Caki2 (cell line): ENCODE data around the gene OR2T6. TPM values are rescaled to one million over a fixed set of nuclear protein-coding genes. Genes with fewer than 3 reads are reported as not detected.

Experiments used
- DNase-seq: peaks from one replicate; pipeline ENCODE4 v3.0.0-alpha.2; 2015; ENCODE audit warnings: low read depth
- in situ Hi-C: cut with HindIII; loops from 2 replicates; pipeline ENCODE4 v1.10.0; 2016; ENCODE audit warnings: low sequenced_read_pairs, low pct_unique_long_range_greater_than_20kb, mixed read lengths
- total RNA-seq: library from RNA; depleted of rRNA; stranded (reverse); fragments of >200 nt; shearing (Covaris generic); gene quantifications from 2 replicates; pipeline ENCODE4 v1.2.3, GENCODE V29; 2014; ENCODE audit warnings: low replicate concordance; rRNA removed

The OR2T6 gene, protein sequence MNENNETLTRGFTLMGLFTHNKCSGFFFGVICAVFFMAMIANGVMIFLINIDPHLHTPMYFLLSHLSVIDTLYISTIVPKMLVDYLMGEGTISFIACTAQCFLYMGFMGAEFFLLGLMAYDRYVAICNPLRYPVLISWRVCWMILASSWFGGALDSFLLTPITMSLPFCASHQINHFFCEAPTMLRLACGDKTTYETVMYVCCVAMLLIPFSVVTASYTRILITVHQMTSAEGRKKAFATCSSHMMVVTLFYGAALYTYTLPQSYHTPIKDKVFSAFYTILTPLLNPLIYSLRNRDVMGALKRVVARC
- total RNA-seq = not detected in 2 replicates

DNA sequence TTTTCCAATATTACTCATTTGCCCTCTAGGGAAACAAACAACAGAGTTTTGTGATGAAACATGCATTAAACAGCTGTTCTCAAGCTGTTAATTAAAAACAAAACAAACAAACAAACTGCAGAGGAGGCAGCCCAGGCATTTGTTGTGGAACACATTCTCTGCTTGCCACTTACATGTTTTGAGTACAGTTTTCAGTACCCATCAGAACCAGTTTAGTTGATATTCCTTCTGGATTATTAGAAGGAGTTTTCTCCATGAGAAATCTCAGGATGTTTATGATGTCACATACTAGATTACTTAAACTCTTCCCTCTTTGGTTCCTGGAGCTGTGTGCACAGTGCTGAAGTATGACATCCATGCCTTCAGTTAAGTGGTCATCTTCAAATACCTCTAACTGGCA, at the start of gene OR2T6:
OR2T6 (plus strand) TSS at position 301 of the 400 bp plus-strand sequence. CDS start 11,863 bp downstream, outside the sequence.
- in situ Hi-C loops = no loop called here
- no peak for DNase-seq

DNA sequence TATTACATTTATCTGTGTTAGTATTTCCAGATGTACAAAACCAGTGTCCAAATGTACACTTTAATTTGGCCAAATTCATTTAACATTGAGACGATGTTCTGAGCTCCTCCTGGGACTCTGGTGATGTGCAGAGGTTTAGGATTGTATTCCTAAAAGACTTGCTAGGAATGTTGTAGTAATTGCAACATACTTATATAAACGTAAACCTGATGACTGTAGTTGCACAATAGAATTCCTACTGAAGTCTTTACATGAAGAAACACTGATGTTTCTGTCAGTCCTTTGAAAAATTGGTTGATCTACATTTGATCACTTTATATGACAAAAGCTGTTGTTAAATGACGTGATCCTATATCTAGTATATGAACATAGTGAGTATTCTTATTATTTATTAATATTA, 32.1 kb upstream of the OR2T6 start:
- in situ Hi-C loops = no loop called here
- no peak for DNase-seq

DNA sequence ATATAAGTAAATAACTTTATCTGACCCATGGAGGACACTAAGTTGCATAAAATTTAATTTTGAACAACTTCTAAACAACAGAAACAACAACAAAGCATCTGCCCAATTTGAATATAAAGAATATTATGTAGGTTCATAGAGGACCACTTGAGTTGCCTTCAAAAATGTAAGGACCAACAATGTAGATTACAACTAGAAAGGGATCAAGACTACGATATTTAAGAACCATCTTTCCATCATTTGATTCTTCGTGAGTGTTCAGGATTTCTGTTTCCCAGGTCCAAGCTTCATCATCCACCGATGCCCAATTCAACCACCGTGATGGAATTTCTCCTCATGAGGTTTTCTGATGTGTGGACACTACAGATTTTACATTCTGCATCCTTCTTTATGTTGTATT, 27.1 kb upstream of the OR2T6 start, which contains the start of gene OR14C36:
OR14C36 (plus strand) TSS at position 301 of the 400 bp plus-strand sequence; CDS start at position 301, 0 bp downstream.
- no peak for DNase-seq
- in situ Hi-C loops = no loop called here

DNA sequence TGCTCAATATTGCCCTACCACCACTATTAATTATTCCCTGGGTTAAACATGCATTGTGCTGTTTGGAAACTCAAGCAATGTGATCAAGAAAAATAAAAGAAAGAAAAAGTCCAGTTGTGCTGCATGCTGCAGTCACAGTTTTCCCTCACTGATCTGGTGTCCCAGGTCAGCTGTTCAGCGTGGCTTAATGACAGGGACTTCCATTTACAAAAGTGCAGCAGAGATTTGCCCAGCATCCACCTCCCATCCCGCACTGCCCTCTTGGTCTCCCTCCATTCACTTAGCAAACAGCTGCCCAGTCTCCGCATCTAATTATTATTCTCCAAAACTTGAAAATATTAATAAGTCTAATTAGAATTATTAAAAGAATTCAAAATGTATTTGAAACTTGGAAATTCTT, 16.1 kb upstream of the OR2T6 start:
- no peak for DNase-seq
- in situ Hi-C loops = no loop called here

DNA sequence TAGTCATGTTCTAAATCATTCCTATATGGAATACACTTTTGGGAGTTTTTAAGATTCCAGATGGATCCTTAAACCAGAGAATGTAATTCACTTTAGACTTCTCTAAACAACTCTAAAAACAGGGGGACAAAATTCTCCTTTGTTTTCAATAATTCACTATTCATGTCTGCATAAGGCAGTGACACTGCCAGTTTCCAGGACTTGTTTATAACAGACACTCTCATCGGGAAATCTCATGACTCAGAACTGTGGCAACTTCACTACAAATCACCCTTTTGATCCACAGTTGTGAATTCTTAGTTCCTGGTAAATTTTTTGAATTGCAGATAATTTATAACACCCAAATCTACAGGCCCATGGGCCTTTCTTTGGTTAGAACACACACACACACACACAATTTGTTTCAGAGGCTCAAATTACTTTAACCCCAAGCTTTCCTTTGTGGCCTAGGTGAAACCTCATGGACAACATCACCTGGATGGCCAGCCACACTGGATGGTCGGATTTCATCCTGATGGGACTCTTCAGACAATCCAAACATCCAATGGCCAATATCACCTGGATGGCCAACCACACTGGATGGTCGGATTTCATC, 14.3 kb upstream of the OR2T6 start, which contains the start of gene OR2T4:
OR2T4 (plus strand) TSS at position 545 of the 595 bp plus-strand sequence; CDS start at position 545, 0 bp downstream.
- in situ Hi-C loops = no loop called here
- no peak for DNase-seq

DNA sequence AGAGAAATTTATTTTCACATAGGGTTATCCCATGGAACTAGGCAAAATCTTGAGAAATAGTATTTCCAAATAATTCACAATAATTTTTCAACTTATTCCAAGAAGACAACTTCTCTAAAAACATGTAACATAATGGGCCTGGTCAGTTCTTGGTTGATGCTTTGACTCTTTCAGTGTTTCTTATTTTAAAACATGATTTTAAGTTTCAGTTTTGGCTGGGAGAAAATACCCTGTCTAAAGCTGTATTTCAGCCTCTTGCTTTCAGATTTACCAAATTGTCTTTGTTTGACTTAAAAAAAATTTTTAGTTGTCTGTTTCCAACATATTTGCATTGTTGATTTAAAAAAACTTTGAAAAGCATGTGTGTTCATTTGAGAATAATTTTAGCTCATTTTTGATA, 8.9 kb upstream of the OR2T6 start:
- in situ Hi-C loops = no loop called here
- no peak for DNase-seq

DNA sequence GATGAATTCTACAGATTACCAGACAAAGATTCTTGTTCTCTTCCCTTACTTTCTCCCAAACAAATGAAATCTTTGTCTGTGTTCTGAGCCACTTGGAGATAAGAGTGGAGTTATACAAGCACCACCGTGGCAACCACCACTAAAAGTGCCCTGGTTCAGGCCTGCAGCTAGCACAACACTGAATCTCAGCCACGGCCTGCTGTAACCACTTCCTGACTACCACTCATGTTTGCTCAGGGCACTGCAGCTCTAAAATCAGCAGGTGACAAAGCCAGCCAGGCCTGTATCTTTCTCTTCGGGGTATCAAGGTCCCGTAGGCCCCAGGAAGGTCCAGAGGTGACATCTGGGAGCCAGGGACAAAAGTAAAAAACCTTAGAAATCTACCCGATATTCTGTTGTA, 3.2 kb upstream of the OR2T6 start:
- in situ Hi-C loops = no loop called here
- no peak for DNase-seq

DNA sequence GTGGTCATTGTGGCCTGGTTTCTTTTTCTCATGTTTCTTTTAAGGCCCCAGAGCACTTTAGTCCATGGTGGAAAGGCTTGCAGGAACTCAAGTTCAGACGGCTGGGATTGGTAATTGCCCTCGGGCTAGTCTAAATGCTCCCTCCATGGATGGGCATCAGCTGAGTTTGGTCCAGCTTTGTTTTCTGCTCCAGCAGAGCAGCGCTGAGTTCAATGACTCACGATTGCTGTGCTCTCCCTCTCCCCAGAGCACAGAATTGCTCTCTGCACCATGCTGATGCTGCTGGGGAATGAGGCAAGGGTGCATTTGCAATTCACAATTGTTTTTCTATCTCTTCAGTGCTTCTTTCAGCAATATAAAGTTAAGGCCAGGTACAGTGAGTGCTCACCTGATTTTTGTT, 1.8 kb upstream of the OR2T6 start:
- DNase-seq = peak; percentile 1
- in situ Hi-C loops = no loop called here

DNA sequence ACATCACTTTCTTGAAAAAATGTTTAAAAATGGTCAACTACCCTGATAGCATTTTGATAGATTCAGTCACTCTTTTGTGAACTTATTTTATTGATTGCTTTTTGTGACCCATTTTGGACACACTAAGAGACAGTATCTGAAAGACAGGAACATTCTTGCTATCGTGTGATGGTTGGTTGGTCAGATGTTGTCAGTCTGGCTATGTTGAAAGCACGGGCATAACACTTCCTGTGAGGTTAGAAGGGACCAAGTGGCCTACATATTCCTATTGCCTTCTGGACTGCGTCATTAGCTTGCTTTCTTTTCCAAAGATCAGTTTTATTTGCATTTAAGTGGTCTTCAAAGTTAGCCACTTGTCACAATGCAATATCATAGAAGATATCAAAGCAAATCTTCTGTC, 1.4 kb downstream of the OR2T6 start:
- DNase-seq = no peak

DNA sequence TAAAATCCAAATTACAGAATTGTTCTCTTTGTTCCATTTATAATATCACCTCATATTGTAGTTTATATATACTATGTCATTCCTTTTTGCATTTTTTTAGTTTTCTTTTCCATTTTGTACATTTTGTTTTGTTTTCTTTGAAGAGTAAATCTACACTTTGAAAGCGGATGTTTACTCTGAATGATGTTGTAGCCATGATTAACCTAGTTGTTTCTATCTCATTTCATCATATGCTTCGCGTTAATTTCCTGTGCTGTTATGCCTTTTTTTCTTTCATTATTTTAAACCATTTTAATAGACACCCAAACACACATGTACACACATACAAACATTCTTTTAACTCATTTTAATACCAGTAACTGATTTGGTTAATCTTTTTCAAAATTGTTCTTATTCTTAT, 5.3 kb downstream of the OR2T6 start:
- DNase-seq = no peak
- in situ Hi-C loops = no loop called here

More for the DNA sequence above, 1.4 kb downstream of the OR2T6 start:
- in situ Hi-C loops = no loop called here

DNA sequence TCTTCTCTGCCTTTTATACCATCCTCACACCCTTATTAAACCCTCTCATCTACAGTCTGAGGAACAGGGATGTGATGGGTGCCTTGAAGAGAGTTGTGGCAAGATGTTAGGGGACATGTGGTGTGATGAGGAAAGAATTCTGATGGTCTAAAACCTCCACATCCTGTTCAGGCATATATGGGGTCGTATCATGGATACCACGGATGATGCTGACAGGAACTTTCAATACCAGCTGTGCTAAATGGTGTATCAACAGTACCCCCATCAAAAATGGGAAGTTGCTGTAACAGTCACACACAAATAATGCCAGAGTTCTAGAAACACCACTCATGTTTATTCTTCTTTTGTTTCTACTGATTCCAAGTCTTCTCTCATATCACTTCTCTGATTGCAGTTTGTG, 12.9 kb downstream of the OR2T6 start:
- in situ Hi-C loops = no loop called here
- DNase-seq = no peak

DNA sequence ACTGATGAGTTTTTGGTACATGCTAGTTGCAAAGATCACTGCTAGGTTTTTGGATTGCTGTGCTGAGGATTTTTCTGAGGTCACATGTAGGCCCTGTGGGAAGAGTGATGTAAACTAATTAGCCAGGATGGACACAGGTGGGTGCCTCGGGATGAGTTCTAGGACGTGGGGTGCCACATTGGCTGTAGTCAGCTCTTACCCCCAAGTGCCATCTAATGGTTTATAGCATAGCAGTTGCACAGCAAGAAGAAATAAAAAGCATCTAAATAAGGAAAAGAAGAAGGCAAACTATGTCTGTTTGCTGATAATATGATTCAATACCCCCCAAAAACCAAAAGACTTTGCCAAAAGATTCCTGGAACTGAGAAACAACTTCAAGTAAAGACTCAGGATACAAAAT, 17.5 kb downstream of the OR2T6 start:
- no peak for DNase-seq
- in situ Hi-C loops = no loop called here

DNA sequence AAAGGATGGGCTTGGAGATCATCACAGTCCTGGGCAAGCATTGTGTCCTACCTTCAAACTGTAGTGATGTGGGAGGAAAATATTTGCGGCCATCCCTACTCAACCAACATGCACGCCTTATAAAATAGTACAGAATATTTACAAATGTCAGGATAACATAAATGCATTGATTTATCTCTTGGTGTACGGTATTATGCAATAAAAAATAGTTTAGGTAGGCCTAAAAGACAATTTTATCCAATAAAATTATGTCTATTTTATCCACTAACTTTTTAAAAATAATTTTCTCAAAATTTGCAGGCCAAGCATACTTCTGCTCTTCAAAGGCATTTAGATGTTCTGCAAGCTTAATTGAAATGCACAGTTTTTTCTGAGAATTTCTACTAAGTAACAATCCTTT, 27.2 kb downstream of the OR2T6 start, which contains the start of gene OR2T1:
OR2T1 (plus strand) TSS at position 301 of the 400 bp plus-strand sequence. CDS start 3,100 bp downstream, outside the sequence.
- in situ Hi-C loops = no loop called here

DNA sequence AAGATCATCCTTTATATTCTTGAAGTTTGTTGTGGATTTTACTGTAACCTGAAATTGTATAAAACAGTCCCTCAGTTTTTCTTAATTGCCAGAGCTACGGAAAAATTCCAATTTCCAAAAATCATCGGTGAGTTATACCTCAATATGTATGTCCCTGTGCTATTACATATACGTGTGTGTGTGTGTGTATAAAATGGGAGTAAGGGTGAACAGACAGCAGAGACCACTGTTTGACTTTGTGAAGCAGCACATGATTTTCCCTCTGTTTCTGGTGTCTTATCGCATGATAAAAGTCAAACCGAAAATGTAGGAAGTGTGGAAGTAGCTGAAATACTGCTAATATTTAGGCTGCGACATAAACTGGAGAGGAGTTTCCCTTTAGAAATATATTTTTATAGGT, 28.5 kb downstream of the OR2T6 start:
- DNase-seq = peak; percentile 21

More for the DNA sequence above, 27.2 kb downstream of the OR2T6 start, which contains the start of gene OR2T1:
- DNase-seq = no peak

DNA sequence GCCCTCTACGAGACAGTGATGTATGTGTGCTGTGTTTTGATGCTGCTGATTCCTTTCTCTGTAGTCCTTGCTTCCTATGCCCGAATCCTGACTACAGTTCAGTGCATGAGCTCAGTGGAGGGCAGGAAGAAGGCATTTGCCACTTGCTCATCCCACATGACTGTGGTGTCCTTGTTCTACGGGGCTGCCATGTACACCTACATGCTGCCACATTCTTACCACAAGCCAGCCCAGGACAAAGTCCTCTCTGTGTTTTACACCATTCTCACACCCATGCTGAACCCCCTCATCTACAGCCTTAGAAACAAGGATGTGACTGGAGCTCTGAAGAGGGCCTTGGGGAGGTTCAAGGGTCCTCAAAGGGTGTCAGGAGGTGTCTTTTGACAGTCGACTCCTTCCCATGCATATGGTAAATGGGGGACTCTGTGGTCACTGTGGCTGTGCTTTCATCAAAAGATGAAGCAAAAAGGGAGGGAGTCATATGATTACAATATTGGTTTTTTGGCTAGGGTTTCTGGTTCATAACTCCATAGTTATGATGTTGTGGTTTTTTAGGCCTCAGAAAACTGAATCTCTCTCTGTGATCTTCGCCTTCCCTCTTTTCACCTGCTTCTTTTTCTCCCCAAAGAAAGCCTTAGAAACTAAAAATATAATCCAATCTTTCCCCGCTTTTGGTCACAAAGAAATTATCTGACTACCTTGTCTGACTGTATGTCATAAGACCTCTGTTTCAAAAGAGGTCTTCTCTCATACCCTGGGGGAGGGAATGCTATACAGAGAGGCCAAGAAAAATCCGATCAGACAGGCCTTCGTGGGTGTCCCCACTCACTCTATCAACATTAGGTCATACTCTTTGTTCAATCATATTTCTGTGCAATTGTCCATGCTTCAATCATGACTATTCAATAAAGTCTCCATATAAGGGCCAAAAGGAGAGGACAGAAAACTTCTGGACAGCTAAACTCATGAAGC, 31.5 kb downstream of the OR2T6 start:
- no peak for DNase-seq
- in situ Hi-C loops = no loop called here

More for the DNA sequence above, 28.5 kb downstream of the OR2T6 start:
- in situ Hi-C loops = no loop called here

DNA sequence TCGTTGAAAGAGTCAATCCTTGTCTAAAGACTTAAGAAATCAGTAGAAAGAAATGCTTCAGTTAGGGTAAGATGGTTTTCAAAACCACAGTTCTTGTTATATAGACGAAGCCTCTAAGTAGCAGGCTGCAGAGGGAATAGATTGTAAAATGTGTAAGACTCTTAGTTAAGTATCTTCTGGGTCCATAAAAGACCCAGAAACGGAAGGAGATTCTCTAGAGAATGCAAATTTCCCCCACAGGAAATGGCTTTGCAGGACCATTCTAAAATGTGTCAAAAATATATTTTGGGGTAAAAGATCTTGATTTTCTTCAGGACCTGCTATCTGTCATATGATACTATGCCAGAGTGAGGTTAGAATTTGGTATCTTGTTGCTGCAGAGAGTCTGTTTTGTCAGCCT, 40.7 kb downstream of the OR2T6 start:
- in situ Hi-C loops = no loop called here
- no peak for DNase-seq

DNA sequence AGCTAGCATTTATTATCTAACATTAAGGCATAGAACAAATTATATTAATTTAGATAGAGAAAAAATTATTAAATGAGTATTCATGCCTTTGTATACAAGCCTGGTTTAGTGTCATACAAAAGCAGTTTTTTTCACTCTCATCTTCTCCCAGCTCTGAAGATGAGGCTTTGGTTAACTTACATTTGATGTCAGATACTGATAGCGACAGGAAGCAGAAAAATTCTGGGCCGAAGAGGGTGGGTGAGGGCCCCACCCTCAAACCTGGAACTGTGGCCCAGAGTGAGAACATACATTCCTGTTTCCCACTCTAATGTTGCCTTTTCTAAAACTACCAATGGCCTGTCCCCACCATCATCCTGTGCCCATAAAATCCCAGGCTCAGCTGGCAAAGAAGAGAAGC, 42.3 kb downstream of the OR2T6 start:
- no peak for DNase-seq

DNA sequence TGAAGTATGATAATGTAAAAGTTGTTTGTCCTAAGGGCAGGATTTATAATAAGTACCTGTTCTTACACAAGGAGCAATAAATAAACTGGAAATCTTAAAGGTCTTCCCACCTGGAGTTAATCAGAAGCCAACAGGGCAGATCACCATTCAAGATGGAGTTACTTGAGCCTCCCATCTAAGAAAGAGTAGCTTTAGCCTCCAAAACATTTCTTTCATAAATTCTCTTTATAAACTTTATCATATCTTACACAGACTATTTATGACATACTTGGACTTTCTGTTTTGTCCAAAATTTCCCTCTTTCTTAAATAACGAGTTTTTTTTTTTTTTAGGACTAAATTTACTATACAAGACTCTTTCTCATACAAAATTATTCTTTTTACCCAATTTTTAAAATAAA, 45.8 kb downstream of the OR2T6 start:
- in situ Hi-C loops = no loop called here
- peak; percentile 29 for DNase-seq

More for the DNA sequence above, 42.3 kb downstream of the OR2T6 start:
- in situ Hi-C loops = no loop called here
